SJSA1 (cell line): ENCODE data around the gene TEN1. TPM values are rescaled to one million over a fixed set of nuclear protein-coding genes. Genes with fewer than 3 reads are reported as not detected.

ENCODE experiments used
- DNase-seq, 2 experiments: peaks; one replicate each; pipeline ENCODE4 v3.0.0-alpha.2; 2015 to 2020; ENCODE audit warnings: low spot score in 2 of 2, low read depth in 1 of 2
- H3K27ac ChIP-seq: fragments of 250-450 bp; sonication (Bioruptor Pico); 2 replicates; pipeline ENCODE4 v1.5.1; 2020; ENCODE audit warnings: mild to moderate bottlenecking, moderate library complexity
- H3K27me3 ChIP-seq: fragments of 250-450 bp; sonication (Bioruptor Pico); replicated peaks from 2 replicates; pipeline ENCODE4 v1.5.1; 2020; ENCODE audit warnings: mild to moderate bottlenecking, moderate library complexity
- H3K36me3 ChIP-seq: fragments of 250-450 bp; sonication (Bioruptor Pico); 2 replicates; pipeline ENCODE4 v1.5.1; 2020; ENCODE audit warnings: mild to moderate bottlenecking
- H3K4me1 ChIP-seq: fragments of 250-450 bp; sonication (Bioruptor Pico); replicated peaks from 2 replicates; pipeline ENCODE4 v1.6.1; 2021; ENCODE audit warnings: mild to moderate bottlenecking
- H3K4me3 ChIP-seq: fragments of 250-450 bp; sonication (Bioruptor Pico); 2 replicates; pipeline ENCODE4 v1.5.1; 2020; ENCODE audit warnings: mild to moderate bottlenecking
- H3K9me3 ChIP-seq: fragments of 250-450 bp; sonication (Bioruptor Pico); replicated peaks from 2 replicates; pipeline ENCODE4 v1.5.1; 2020; ENCODE audit warnings: mild to moderate bottlenecking
- total RNA-seq: library from RNA; depleted of rRNA; stranded (reverse); fragments of >200 nt; shearing (Covaris generic); gene quantifications from 2 replicates; pipeline ENCODE4 v1.2.3, GENCODE V29; 2014

Gene TEN1
- total RNA-seq, 1 experiment from 2014 or later = 26.9 TPM

DNA sequence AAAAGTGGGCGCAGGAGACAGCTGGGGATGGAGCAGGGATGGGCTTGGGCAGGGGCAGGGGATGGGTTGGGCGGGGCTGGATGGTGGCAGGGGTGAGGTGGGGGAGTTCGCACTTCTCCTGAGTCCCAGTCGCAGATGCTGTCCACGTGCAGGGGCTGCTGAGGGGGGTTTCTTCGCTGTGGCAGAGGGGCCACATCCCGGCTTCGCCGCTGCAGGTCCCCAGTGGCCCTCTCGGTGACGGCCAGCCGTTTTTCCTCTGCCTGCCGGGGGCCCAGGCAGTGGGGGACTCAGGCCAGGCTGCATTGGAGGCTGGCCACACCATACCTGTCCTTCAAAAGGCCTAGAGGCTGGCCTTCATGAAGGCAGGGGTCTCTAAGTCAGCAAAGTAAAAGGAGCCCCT is 39.8 kb downstream of the TEN1 start:
- DNase-seq = no peak
- peaks cover 6% of the 10 kb centered on the region; the same call in 1 of the 2 replicates for H3K27me3 ChIP-seq
- no peak overlapping the region for H3K27ac ChIP-seq

DNA sequence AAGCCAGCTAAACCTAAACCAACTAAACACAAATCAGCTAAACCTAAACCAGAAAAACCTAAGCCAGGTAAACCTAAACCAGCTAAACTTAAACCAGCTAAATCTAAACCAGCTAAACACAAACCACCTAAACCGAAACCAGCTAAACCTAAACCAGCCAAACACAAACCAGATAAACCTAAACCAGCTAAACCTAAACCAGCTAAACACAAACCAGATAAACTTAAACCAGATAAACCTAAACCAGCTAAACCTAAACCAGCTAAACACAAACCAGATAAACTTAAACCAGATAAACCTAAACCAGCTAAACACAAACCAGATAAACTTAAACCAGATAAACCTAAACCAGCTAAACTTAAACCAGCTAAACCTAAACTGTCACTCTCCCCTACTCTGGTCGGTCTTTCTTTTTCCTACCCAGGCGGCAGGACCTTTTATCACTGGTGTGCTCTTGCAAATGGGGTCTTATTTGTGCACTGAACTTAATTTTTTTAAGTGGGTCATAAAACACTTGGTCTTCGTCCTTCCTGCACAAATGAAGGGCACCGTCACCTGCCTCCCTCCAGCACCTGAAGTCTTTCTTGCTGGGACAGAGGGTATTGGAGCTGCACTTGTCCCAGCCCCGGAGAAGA is 40.9 kb downstream of the TEN1 start:
- H3K9me3 ChIP-seq = no peaks in the 10 kb centered on the region
- peaks cover 3% of the 10 kb centered on the region; the same call in 1 of the 2 replicates for H3K27me3 ChIP-seq
- H3K4me3 ChIP-seq = no peak overlapping the region
- no peaks in the 10 kb centered on the region; the same call in 1 of the 2 replicates for H3K4me1 ChIP-seq
- no peak overlapping the region for H3K27ac ChIP-seq
- DNase-seq = no peak
- H3K36me3 ChIP-seq = no peaks in the 10 kb centered on the region

More for the DNA sequence above, 39.8 kb downstream of the TEN1 start:
- no peaks in the 10 kb centered on the region for H3K9me3 ChIP-seq
- H3K4me3 ChIP-seq = no peak overlapping the region
- H3K4me1 ChIP-seq = peaks cover 8% of the 10 kb centered on the region
- H3K36me3 ChIP-seq = no peaks in the 10 kb centered on the region

DNA sequence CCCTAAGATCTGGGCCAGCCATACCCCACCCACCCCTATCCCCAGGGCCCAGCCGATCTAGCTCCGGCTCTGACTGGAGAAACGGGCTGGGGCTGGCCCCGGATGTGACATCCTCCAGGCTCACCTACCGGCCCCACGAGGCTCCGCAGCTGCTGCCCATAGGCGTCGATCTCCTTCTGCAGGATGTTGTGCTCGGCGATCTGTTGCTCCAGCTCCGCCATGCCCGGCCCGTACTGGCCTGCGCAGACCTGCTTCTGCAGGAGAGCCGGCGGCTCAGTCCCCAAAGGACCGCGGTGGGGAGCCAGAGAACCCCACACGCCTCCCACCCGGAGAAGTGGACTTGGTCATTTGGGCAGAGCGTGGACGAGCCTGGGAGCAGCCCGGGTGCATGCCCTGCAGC is 43.2 kb downstream of the TEN1 start:
- Histone ChIP-seq H3K4me1 (no peaks in the 10 kb centered on the region), H3K27ac (no peak overlapping the region), H3K27me3 (0 out of 2 replicates have a peak, but pooled peaks cover 3% of the 10 kb centered on the region), H3K9me3 (no peaks in the 10 kb centered on the region), H3K4me3 (no peak overlapping the region), H3K36me3 (no peaks in the 10 kb centered on the region)
- no peak for DNase-seq

DNA sequence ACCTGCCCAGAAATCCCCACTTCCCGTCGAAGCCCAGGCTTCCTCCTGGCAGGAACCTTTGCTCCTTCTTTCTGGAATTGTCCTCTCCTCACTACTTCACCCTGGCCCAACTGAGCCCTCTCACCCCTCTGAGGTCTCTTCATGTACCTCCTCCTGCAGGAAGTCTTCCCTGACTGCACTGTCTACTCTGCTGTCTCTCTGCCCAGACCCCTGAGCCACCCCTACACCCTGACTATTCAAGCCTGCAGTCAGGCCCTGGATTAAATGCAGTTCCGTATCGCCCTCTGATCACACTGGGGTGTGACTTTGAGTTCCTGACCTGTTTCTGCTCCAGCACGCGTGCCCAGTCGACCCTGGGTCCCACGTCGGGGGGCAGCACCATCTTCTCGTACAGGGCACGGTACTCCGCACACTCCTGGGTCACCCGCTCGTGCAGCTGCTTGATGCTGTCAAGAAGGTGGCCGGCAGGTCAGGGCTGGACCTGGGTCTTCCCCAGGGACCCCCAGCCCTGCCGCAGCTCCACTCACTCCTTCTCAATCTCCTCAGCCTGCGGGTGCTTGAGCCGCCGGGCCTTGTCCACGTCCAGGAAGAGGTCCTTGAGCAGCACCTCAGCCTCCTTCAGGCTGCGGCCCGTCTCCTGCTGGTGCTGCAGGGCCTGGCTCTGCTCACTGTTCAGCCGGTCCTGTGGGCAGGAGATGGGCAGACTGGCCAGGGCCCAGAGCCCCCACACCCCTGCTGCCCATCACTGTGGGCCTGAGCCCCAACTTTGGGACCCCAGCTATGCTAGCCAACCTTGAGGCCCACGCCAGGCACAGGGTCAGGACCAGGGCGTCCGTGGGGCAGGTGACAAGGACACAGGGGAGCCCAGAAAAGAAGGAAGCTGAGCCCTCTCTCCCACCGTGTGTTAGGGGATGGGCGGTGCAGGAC is 44.2 kb downstream of the TEN1 start:
- no peaks in the 10 kb centered on the region for H3K36me3 ChIP-seq
- no peak overlapping the region for H3K27ac ChIP-seq
- H3K4me1 ChIP-seq = no peaks in the 10 kb centered on the region
- H3K27me3 ChIP-seq = 0 out of 2 replicates have a peak, but pooled peaks cover 3% of the 10 kb centered on the region
- no peak for DNase-seq
- H3K9me3 ChIP-seq = no peaks in the 10 kb centered on the region
- H3K4me3 ChIP-seq = no peak overlapping the region

DNA sequence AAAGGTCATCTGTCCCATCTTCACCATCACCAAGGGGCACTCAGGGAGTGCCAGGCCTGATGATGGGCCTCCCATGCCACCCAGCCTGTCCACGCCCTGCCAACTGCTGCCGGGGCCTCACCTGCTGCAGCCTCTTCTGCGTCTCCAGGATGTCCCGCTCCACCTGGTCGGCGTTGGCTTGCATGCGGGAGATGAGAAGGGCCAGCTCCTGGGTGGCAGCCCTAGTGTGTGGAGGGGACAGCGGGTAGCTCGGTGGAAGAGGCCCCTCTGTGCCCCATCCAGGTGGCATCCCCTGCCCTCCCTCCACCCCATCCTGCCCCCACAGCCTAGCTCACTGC is 44.8 kb downstream of the TEN1 start:
- no peak overlapping the region for H3K4me3 ChIP-seq
- no peak for DNase-seq
- no peaks in the 10 kb centered on the region for H3K4me1 ChIP-seq
- H3K27me3 ChIP-seq = 0 out of 2 replicates have a peak, but pooled peaks cover 3% of the 10 kb centered on the region
- no peaks in the 10 kb centered on the region for H3K36me3 ChIP-seq
- no peaks in the 10 kb centered on the region for H3K9me3 ChIP-seq
- H3K27ac ChIP-seq = no peak overlapping the region

DNA sequence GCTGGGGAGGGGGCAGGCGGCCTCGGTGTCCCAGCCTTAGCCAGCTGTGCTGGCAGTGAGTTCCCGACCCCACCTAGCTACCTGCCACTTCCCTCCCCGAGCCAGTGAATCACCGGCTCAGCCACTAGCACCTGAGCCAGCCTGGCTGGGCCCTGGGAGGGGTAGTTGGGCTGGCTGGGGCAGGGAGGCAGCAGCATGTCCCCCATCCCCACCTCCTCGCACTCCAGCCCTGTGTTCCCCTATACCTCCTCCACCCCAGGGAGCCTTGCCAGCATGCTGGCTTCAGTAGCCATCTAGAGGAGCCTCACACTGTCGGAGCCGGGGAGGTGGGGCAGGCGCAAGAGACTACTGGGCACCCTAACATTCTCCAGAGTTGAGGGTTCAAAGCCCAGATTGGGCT is 45.3 kb downstream of the TEN1 start:
- Histone ChIP-seq H3K36me3 (no peaks in the 10 kb centered on the region), H3K4me3 (no peak overlapping the region), H3K27ac (no peak overlapping the region), H3K9me3 (no peaks in the 10 kb centered on the region), H3K27me3 (0 out of 2 replicates have a peak, but pooled peaks cover 3% of the 10 kb centered on the region), H3K4me1 (peaks cover 3% of the 10 kb centered on the region)
- no peak for DNase-seq

DNA sequence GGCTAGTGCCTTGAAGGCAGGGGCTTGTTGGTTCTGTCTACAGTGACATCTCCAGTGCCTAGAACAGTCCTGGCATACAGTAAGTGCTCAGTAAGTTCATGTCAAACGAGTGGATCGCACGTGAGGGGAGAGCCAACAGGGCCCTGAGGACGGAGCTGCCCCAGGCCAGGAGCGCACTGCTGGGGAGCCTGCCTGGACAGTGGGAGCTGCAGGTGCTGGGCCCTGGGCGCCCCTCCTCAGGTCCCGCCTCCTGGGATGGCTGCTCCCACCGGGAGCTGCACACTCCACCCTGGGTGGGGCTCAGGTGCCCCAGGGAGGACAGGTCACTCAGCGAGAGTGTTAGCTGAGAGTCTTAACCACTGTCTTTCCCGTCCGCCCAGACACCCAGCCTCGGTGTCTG is 46.3 kb downstream of the TEN1 start:
- H3K4me1 ChIP-seq = peaks cover 10% of the 10 kb centered on the region
- no peaks in the 10 kb centered on the region for H3K27me3 ChIP-seq
- H3K9me3 ChIP-seq = no peaks in the 10 kb centered on the region
- no peak overlapping the region for H3K27ac ChIP-seq
- H3K36me3 ChIP-seq = no peaks in the 10 kb centered on the region
- DNase-seq = no peak
- no peak overlapping the region for H3K4me3 ChIP-seq

DNA sequence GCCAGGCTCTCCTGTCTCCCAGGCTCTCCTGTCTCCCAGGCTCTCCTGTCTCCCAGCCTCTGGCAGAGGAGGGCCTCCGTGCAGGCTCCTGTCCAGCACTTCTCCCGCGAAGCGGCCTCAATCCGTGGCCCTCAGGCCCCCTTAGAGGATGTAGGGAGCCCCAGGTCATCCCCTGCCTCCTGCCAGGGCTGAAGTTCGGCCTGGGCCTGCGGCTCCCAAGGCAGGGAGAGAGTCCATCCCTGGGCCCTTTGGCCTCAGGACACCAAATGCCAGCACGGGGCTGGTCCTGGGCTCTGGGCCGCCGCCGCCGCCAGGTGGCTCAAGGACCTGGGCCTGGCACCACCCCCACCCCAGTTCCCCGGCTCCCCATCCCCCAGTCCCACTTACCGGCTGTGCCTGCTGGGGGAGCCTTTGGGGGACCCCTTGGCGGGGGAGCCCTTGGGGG is 47.7 kb downstream of the TEN1 start:
- Histone ChIP-seq H3K9me3 (no peaks in the 10 kb centered on the region), H3K27ac (no peak overlapping the region), H3K36me3 (no peaks in the 10 kb centered on the region), H3K4me3 (no peak overlapping the region), H3K27me3 (no peaks in the 10 kb centered on the region), H3K4me1 (peaks cover 16% of the 10 kb centered on the region)
- DNase-seq = no peak

DNA sequence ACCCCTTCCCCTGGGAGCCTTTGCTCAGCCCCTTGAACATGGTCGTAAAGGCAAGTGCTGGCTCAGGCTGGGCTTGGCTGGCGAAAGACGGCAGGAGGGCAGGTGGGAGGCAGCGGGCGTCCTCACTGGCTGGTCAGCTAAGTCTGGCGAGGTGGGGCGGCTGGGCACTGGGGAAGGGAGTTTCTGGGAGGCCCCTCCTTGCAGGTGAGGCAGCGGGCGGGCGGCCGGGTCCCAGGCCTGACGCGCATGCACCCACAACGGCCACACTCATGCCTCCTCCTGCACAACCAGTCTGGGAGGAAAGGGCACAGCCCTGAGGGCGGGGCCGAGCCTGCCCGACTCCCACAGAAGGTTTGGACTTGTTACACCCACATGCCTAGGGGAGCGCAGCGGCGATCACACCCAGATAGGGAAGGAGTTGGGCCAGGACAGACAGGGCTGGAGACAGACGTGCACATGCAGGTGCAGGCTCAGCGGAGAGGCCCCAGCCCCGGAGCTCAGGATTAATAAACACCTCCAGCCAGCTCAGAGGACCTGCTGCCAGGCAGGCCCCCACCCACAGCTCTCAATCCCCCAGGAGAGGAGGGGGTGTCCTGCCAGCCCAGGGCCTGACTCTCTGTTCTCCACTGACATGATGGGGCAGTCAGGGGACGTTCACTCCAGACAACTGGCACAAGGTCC is 48.3 kb downstream of the TEN1 start, which contains the start of gene EVPL:
EVPL (minus strand) TSS at position 148 of the 681 bp plus-strand sequence; CDS start at position 40, 108 bp downstream.
- Histone ChIP-seq H3K4me3 (no peak within 1 kb of the TSS), H3K9me3 (no peaks in the 10 kb centered on the region), H3K27me3 (no peaks in the 10 kb centered on the region), H3K4me1 (peaks cover 16% of the 10 kb centered on the region), H3K27ac (no peak within 1 kb of the TSS), H3K36me3 (no peaks in the 10 kb centered on the region)
- no peak for DNase-seq

DNA sequence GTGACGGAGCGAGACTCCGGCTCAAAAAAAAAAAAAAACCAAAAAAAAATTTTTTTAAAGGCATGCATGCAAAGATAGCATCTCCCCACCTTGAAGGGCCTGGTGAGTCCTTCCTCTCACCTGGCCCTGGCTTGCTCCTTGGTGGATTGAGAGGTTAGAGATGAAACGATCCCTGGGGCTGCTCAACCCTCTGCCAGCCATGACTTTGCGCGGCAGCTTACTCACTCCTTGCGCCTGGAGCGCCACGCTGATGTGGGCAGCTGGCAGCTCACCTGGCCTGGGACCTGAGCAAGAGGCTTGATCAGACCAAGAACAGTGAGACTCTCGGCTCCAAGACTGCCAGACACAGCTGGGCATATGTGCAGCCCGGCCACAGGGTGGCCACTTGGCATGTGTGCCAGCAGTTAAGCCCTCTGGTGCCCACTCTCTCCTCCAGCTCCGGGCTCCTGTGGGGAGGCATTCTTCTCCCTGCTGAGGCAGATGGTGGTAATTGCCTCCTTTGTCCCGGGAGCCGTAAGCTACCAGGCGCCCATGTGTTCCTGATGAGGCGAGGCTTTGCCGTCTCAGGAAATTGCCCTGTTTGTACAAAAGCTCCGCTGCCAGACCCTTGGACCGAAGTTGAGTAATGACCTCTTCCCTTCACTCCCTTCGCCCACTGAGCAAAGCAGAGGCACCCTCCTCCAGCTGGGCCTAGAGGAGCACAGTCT is 53.2 kb downstream of the TEN1 start:
- H3K4me1 ChIP-seq = peaks cover 16% of the 10 kb centered on the region
- DNase-seq = no peak
- no peaks in the 10 kb centered on the region for H3K9me3 ChIP-seq
- H3K4me3 ChIP-seq = no peak overlapping the region
- peaks cover 7% of the 10 kb centered on the region; the same call in 1 of the 2 replicates for H3K36me3 ChIP-seq
- no peaks in the 10 kb centered on the region for H3K27me3 ChIP-seq
- H3K27ac ChIP-seq = no peak overlapping the region

DNA sequence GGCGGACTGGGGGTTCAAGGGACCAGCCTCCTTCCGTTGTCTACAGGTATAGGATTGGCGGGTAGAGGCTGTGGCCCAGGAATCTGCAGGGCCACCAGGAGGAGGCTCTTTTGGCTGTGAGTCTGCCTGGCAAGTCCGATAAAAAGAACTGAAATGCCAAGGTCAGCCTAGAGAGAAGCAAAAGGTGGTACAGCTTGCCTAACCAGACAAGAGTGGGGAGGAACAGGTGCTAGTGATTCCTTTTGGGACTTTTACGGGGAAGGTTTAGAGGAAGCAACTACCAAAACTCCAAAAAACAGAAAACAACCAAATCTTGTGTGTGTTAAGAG is 53.7 kb downstream of the TEN1 start:
- peaks cover 16% of the 10 kb centered on the region for H3K4me1 ChIP-seq
- no peak overlapping the region for H3K27ac ChIP-seq
- no peaks in the 10 kb centered on the region for H3K9me3 ChIP-seq
- no peaks in the 10 kb centered on the region for H3K27me3 ChIP-seq
- H3K36me3 ChIP-seq = peaks cover 9% of the 10 kb centered on the region
- DNase-seq = no peak
- no peak overlapping the region for H3K4me3 ChIP-seq

DNA sequence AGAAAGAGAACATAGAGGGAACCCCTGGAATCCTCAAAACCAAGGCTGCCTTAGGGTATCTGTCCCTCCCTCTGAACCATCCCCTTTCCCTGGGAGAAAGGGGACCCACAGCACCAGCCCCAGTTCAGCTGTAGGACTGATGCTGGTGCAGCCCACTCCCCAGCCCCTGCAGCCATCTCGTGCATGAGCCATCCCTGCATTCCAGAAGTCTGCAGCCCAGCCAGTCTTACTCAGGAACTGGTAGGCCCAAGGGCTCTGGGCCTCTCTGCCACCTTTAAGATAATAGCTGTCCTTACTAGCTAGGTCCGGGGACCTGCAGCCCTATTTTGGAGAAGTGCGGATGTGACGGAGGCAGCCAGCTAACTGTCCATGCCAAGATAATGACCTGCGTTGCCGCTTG is 54.1 kb downstream of the TEN1 start:
- Histone ChIP-seq H3K27ac (no peak overlapping the region), H3K9me3 (no peaks in the 10 kb centered on the region), H3K4me3 (no peak overlapping the region), H3K36me3 (peaks cover 13% of the 10 kb centered on the region), H3K27me3 (no peaks in the 10 kb centered on the region), H3K4me1 (peaks cover 16% of the 10 kb centered on the region)
- no peak for DNase-seq
